ENCODE results near the gene SLC27A2. TPM values are rescaled to one million over a fixed set of nuclear protein-coding genes. Genes with fewer than 3 reads are reported as not detected.

The SLC27A2 gene
- total RNA-seq, 1 donor from 2014 or later = 0.51 TPM

- TF ChIP-seq, protein P1, sequence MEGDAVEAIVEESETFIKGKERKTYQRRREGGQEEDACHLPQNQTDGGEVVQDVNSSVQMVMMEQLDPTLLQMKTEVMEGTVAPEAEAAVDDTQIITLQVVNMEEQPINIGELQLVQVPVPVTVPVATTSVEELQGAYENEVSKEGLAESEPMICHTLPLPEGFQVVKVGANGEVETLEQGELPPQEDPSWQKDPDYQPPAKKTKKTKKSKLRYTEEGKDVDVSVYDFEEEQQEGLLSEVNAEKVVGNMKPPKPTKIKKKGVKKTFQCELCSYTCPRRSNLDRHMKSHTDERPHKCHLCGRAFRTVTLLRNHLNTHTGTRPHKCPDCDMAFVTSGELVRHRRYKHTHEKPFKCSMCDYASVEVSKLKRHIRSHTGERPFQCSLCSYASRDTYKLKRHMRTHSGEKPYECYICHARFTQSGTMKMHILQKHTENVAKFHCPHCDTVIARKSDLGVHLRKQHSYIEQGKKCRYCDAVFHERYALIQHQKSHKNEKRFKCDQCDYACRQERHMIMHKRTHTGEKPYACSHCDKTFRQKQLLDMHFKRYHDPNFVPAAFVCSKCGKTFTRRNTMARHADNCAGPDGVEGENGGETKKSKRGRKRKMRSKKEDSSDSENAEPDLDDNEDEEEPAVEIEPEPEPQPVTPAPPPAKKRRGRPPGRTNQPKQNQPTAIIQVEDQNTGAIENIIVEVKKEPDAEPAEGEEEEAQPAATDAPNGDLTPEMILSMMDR (IDR thresholded peaks at IDR 0.05; ENCODE audit: unreplicated experiment) = no peak
- Mint-ChIP-seq H3K27ac (ENCODE audit: unreplicated experiment) (no peak overlapping the region), H3K36me3 (ENCODE audit: low read depth, unreplicated experiment) (no peaks in the 10 kb centered on the region), H3K27me3 (ENCODE audit: unreplicated experiment) (no peaks in the 10 kb centered on the region), H3K4me3 (ENCODE audit: unreplicated experiment) (no peak overlapping the region), H3K4me1 (ENCODE audit: unreplicated experiment) (no peaks in the 10 kb centered on the region), H3K9me3 (ENCODE audit: unreplicated experiment) (no peaks in the 10 kb centered on the region)
- DNase-seq (ENCODE audit: low spot score) = no peak
Measured at GRCh38 chr15:50232791-50233190, 50.8 kb downstream of the SLC27A2 start.

- TF ChIP-seq, protein P1 (IDR thresholded peaks at IDR 0.05; ENCODE audit: unreplicated experiment) = no peak
- no peak for DNase-seq (ENCODE audit: low spot score)
- H3K36me3 Mint-ChIP-seq (ENCODE audit: low read depth, unreplicated experiment) = no peaks in the 10 kb centered on the region
- no peak overlapping the region for H3K4me3 Mint-ChIP-seq (ENCODE audit: unreplicated experiment)
- H3K27ac Mint-ChIP-seq (ENCODE audit: unreplicated experiment) = no peak overlapping the region
- H3K9me3 Mint-ChIP-seq (ENCODE audit: unreplicated experiment) = no peaks in the 10 kb centered on the region
- no peaks in the 10 kb centered on the region for H3K27me3 Mint-ChIP-seq (ENCODE audit: unreplicated experiment)
- no peaks in the 10 kb centered on the region for H3K4me1 Mint-ChIP-seq (ENCODE audit: unreplicated experiment)
Measured at GRCh38 chr15:50233192-50233736, 51.3 kb downstream of the SLC27A2 start.

DNA sequence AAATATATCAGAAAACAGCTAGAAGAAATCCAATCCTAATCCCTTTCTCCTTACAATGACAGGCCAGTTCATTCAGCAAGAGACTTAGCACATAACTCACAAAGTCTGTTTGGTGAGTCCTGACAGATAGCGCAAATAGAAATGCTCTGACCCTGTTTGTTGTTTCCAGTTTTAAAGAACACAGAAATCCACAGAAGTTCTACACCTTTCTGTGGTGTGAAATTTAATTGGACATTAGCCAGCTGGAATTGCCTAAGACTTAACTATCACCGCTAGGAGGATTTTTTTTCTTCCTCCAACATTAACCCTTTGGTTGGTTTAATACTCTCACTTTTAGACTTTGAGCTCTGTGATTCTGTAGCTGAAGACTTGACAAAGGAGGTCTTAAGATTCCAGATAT lies 52.8 kb downstream of the SLC27A2 start:
- Mint-ChIP-seq H3K27me3 (ENCODE audit: unreplicated experiment) (no peaks in the 10 kb centered on the region), H3K9me3 (ENCODE audit: unreplicated experiment) (no peaks in the 10 kb centered on the region), H3K27ac (ENCODE audit: unreplicated experiment) (no peak overlapping the region), H3K4me3 (ENCODE audit: unreplicated experiment) (no peak overlapping the region), H3K36me3 (ENCODE audit: low read depth, unreplicated experiment) (no peaks in the 10 kb centered on the region), H3K4me1 (ENCODE audit: unreplicated experiment) (no peaks in the 10 kb centered on the region)
- no peak for DNase-seq (ENCODE audit: low spot score)
- TF ChIP-seq, protein P1 (IDR thresholded peaks at IDR 0.05; ENCODE audit: unreplicated experiment) = no peak

DNA sequence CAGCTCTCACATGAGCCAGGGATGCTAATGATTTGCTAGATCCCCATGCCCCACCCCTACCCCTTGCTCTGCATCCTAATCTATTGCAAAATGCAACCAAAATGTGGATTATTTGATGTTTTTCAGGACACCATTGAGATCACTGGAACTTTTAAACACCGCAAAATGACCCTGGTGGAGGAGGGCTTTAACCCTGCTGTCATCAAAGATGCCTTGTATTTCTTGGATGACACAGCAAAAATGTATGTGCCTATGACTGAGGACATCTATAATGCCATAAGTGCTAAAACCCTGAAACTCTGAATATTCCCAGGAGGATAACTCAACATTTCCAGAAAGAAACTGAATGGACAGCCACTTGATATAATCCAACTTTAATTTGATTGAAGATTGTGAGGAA lies 53.8 kb downstream of the SLC27A2 start:
- no peak overlapping the region for H3K4me3 Mint-ChIP-seq (ENCODE audit: unreplicated experiment)
- TF ChIP-seq, protein P1 (IDR thresholded peaks at IDR 0.05; ENCODE audit: unreplicated experiment) = no peak
- no peak for DNase-seq (ENCODE audit: low spot score)
- H3K36me3 Mint-ChIP-seq (ENCODE audit: low read depth, unreplicated experiment) = no peaks in the 10 kb centered on the region
- H3K27ac Mint-ChIP-seq (ENCODE audit: unreplicated experiment) = no peak overlapping the region
- no peaks in the 10 kb centered on the region for H3K4me1 Mint-ChIP-seq (ENCODE audit: unreplicated experiment)
- no peaks in the 10 kb centered on the region for H3K9me3 Mint-ChIP-seq (ENCODE audit: unreplicated experiment)
- no peaks in the 10 kb centered on the region for H3K27me3 Mint-ChIP-seq (ENCODE audit: unreplicated experiment)

DNA sequence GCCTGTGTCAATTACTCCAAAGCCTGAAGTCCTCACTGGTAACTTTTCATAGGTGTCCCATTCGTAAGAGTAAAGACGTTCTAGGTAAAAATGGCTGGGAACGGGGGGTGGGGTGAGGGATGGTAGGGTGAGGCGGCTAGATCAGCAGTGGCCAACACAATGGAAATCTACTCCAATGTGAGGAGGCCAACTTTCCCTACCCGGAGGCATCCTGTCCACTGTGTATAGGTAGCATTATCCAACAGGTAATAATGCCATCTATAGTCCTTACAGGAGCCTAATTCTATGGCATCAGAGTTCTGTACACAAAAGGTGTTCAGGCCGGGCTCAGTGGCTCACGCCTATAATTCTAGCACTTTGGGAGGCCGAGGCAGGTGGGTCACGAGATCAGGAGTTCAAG lies 54.4 kb downstream of the SLC27A2 start:
- no peaks in the 10 kb centered on the region for H3K36me3 Mint-ChIP-seq (ENCODE audit: low read depth, unreplicated experiment)
- DNase-seq (ENCODE audit: low spot score) = no peak
- H3K9me3 Mint-ChIP-seq (ENCODE audit: unreplicated experiment) = no peaks in the 10 kb centered on the region
- no peaks in the 10 kb centered on the region for H3K4me1 Mint-ChIP-seq (ENCODE audit: unreplicated experiment)
- no peak overlapping the region for H3K4me3 Mint-ChIP-seq (ENCODE audit: unreplicated experiment)
- TF ChIP-seq, protein P1 (IDR thresholded peaks at IDR 0.05; ENCODE audit: unreplicated experiment) = no peak
- H3K27ac Mint-ChIP-seq (ENCODE audit: unreplicated experiment) = no peak overlapping the region
- no peaks in the 10 kb centered on the region for H3K27me3 Mint-ChIP-seq (ENCODE audit: unreplicated experiment)

Data from endothelial cell (in vitro differentiated cells).